Neural cell (in vitro differentiated cells): Measurements from ENCODE around the gene CNIH1. TPM values are rescaled to one million over a fixed set of nuclear protein-coding genes. Genes with fewer than 3 reads are reported as not detected.
"Not testable (repeated sequence)": the region's sequence is repeated elsewhere in the genome, so short reads cannot be mapped to it uniquely, and the experiment has no call there.

Experiments
- H2AFZ ChIP-seq: fragments of 200-600, 300-800 bp; sonication (generic), shearing (Covaris generic); 2 replicates; pipeline ENCODE4 v1.6.0; 2014; ENCODE audit warnings: low read depth, mild to moderate bottlenecking, antibody characterized with exemption, low read length, moderate library complexity
- H3F3A ChIP-seq: fragments of 200-600 bp; shearing (Covaris generic); 2 replicates; pipeline ENCODE4 v1.6.1; 2016; ENCODE audit warnings: mild to moderate bottlenecking, moderate library complexity, mixed read lengths, antibody characterized with exemption, low read length; ENCODE audit not compliant: insufficient read depth, poor library complexity, severe bottlenecking
- H3K27ac ChIP-seq: fragments of 200-600, 300-800 bp; sonication (generic), shearing (Covaris generic); 2 replicates; pipeline ENCODE4 v1.5.1; 2014; ENCODE audit warnings: mild to moderate bottlenecking, low read length, moderate library complexity
- H3K27me3 ChIP-seq: fragments of 300-800, 200-600 bp; sonication (generic), shearing (Covaris generic); 2 replicates; pipeline ENCODE4 v1.6.0; 2014; ENCODE audit warnings: mild to moderate bottlenecking, low read depth, low read length, moderate library complexity; ENCODE audit not compliant: insufficient read depth
- H3K36me3 ChIP-seq: fragments of 300-800, 200-600 bp; sonication (generic), shearing (Covaris generic); 2 replicates; pipeline ENCODE4 v1.5.1; 2014; ENCODE audit warnings: mild to moderate bottlenecking, antibody characterized with exemption, low read length, moderate library complexity; ENCODE audit not compliant: insufficient read depth
- H3K4me2 ChIP-seq: fragments of 300-800, 200-600 bp; sonication (generic), shearing (Covaris generic); 2 replicates; pipeline ENCODE4 v1.6.0; 2014; ENCODE audit warnings: mild to moderate bottlenecking, low read length
- H3K4me3 ChIP-seq: fragments of 300-800, 200-600 bp; sonication (generic), shearing (Covaris generic); 2 replicates; pipeline ENCODE4 v1.5.1; 2014; ENCODE audit warnings: mild to moderate bottlenecking, low read length, moderate library complexity
- H3K79me2 ChIP-seq: fragments of 200-600 bp; shearing (Covaris generic); replicated peaks from 2 replicates; pipeline ENCODE4 v1.6.0; 2014; ENCODE audit warnings: mild to moderate bottlenecking, low read length, moderate library complexity; ENCODE audit not compliant: insufficient read depth
- H3K9ac ChIP-seq: fragments of 300-800, 200-600 bp; sonication (generic), shearing (Covaris generic); 2 replicates; pipeline ENCODE4 v1.6.1; 2016; ENCODE audit warnings: mild to moderate bottlenecking, low read length, mixed read lengths
- H3K9me2 ChIP-seq: fragments of 200-600 bp; shearing (Covaris generic); 2 replicates; pipeline ENCODE4 v1.6.1; 2016; ENCODE audit warnings: mild to moderate bottlenecking, low read length, mixed read lengths; ENCODE audit not compliant: insufficient read depth
- H3K9me3 ChIP-seq: fragments of 200-600, 300-800 bp; sonication (generic), shearing (Covaris generic); 2 replicates; pipeline ENCODE4 v1.6.1; 2016; ENCODE audit warnings: mild to moderate bottlenecking, mixed run types, low read length, moderate library complexity, mixed read lengths
- H4K20me1 ChIP-seq: fragments of 200-600 bp; shearing (Covaris generic); 2 replicates; pipeline ENCODE4 v1.6.1; 2016; ENCODE audit warnings: mild to moderate bottlenecking, mixed run types; ENCODE audit not compliant: insufficient read depth
- EP300 ChIP-seq: fragments of 450-650 bp; conservative IDR thresholded peaks from 2 replicates; pipeline ENCODE4 v1.6.1; 2014; ENCODE audit warnings: antibody characterized with exemption, mild to moderate bottlenecking, moderate library complexity; ENCODE audit not compliant: poor library complexity, severe bottlenecking
- POLR2AphosphoS5 ChIP-seq: IDR thresholded peaks from 2 replicates; pipeline ENCODE4 v1.6.1; 2012
- REST ChIP-seq: IDR thresholded peaks from 2 replicates; pipeline ENCODE4 v1.6.1; 2012; ENCODE audit warnings: borderline replicate concordance
- SMC3 ChIP-seq: fragments of 450-650 bp; conservative IDR thresholded peaks from 2 replicates; pipeline ENCODE4 v1.6.1; 2014; ENCODE audit warnings: antibody characterized with exemption, mild to moderate bottlenecking, moderate library complexity; ENCODE audit not compliant: poor library complexity
- polyA plus RNA-seq: library from polyadenylated mRNA; depleted of rRNA; stranded (reverse); fragments of >200 nt; gene quantifications from 2 replicates; pipeline ENCODE4 v1.2.3, GENCODE V29; 2014
- TF ChIP-seq, protein P1 (sequence below): fragments of 450-650 bp; IDR thresholded peaks from 2 replicates; pipeline ENCODE4 v1.5.1; 2014; ENCODE audit warnings: antibody characterized with exemption, mild to moderate bottlenecking, moderate library complexity; ENCODE audit not compliant: poor library complexity, severe bottlenecking

Gene CNIH1
- polyA plus RNA-seq, 1 donor from 2014 or later = 125 TPM

DNA sequence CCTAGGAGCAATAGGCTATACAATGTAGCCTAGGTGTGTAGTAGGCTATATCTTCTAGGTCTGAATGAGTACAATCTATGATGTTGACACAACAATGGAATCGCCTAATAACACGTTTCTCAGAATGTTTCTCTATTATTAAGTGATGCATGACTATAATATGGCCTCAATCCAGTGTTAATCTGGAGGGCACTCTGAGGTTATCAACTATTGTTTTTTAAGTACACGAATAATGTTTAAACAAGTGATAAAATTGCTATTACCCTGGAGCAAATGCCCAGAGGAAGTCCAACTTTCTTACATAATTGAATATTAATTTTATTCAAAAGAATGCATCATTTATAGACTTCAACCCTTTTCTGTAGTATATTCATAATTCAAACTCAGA lies 16.4 kb upstream of the CNIH1 start:
- H3K27me3 ChIP-seq = no peaks in the 10 kb centered on the region
- no peaks in the 10 kb centered on the region for H3F3A ChIP-seq
- H3K36me3 ChIP-seq = no peaks in the 10 kb centered on the region
- no peaks in the 10 kb centered on the region for H3K9me3 ChIP-seq
- H3K4me2 ChIP-seq = no peak overlapping the region
- no peaks in the 10 kb centered on the region for H4K20me1 ChIP-seq
- no peak overlapping the region for H3K27ac ChIP-seq
- H3K79me2 ChIP-seq = no peaks in the 10 kb centered on the region
- H3K9ac ChIP-seq = no peak overlapping the region
- H3K9me2 ChIP-seq = no peaks in the 10 kb centered on the region
- TF ChIP-seq POLR2AphosphoS5 (no peak), EP300 (no peak), REST (no peak)
- no peak overlapping the region for H2AFZ ChIP-seq
- no peak overlapping the region for H3K4me3 ChIP-seq

DNA sequence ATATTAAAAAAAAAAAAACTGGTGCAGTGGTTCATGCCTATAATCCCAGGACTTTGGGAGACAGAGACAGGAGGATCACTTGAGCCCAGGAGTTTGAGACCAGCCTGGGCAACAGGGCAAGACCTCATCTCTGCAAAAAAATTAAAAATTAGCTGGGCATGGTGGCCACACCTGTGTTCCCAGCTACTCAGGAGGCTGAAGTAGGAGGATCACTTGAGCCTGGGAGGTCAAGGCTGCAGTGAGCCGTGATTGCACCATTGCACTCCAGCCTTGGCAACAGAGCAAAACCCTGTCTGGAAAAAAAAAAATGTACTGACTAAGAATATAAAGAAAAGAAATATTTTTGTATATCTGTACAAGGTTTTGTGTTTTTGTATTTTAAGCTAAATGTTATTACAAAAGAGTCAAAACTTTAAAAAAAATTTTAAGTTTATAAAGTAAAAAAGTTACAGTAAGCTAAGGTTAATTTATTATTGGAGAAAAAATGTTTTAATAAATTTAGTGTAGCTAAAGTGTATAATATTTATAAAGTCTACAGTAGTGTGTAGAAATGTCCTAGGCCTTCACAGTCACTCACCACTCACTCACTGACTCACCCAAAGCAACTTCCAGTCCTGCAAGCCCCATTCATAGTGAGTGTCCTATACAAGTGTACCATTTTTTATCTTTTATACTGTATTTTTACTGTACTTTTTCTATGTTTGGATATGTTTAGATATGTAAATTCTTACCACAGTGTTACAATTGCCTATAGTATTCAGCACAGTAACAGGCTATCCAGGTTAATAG lies 15.8 kb upstream of the CNIH1 start:
- not testable (repeated sequence) for H3K36me3 ChIP-seq, H3K9me3 ChIP-seq, H3K4me2 ChIP-seq, H3F3A ChIP-seq, H4K20me1 ChIP-seq, H3K4me3 ChIP-seq, H3K9me2 ChIP-seq, H3K9ac ChIP-seq, H2AFZ ChIP-seq, H3K27me3 ChIP-seq, H3K79me2 ChIP-seq, H3K27ac ChIP-seq

DNA sequence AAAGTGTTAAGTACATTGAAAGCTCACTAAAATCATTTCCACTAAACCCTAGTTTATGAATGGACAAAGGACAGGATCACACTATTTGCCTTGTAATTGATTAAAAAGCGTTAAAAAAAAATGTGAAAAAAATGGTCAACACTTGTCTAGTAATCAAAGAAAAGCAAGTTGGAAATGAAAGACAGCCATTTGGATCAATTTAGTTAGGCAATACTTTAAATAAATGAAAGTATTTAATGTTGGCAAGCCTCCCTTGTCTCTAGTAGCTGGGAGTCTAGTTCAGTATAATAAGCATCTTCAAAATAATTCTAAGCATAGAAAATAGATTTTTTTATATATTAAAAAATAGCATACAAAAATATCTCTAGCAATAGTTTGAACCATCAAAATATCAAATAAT lies 14.2 kb upstream of the CNIH1 start:
- Histone ChIP-seq H3K9me3 (no peaks in the 10 kb centered on the region), H3K4me3 (no peak overlapping the region), H3K4me2 (no peak overlapping the region), H3K9ac (no peak overlapping the region), H3K36me3 (no peaks in the 10 kb centered on the region), H3F3A (no peaks in the 10 kb centered on the region), H3K79me2 (no peaks in the 10 kb centered on the region), H3K27ac (no peak overlapping the region), H4K20me1 (no peaks in the 10 kb centered on the region), H2AFZ (no peak overlapping the region), H3K27me3 (no peaks in the 10 kb centered on the region), H3K9me2 (no peaks in the 10 kb centered on the region)
- TF ChIP-seq EP300 (no peak), POLR2AphosphoS5 (no peak), SMC3 (no peak), REST (no peak)
- TF ChIP-seq, protein P1, sequence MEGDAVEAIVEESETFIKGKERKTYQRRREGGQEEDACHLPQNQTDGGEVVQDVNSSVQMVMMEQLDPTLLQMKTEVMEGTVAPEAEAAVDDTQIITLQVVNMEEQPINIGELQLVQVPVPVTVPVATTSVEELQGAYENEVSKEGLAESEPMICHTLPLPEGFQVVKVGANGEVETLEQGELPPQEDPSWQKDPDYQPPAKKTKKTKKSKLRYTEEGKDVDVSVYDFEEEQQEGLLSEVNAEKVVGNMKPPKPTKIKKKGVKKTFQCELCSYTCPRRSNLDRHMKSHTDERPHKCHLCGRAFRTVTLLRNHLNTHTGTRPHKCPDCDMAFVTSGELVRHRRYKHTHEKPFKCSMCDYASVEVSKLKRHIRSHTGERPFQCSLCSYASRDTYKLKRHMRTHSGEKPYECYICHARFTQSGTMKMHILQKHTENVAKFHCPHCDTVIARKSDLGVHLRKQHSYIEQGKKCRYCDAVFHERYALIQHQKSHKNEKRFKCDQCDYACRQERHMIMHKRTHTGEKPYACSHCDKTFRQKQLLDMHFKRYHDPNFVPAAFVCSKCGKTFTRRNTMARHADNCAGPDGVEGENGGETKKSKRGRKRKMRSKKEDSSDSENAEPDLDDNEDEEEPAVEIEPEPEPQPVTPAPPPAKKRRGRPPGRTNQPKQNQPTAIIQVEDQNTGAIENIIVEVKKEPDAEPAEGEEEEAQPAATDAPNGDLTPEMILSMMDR = no peak

DNA sequence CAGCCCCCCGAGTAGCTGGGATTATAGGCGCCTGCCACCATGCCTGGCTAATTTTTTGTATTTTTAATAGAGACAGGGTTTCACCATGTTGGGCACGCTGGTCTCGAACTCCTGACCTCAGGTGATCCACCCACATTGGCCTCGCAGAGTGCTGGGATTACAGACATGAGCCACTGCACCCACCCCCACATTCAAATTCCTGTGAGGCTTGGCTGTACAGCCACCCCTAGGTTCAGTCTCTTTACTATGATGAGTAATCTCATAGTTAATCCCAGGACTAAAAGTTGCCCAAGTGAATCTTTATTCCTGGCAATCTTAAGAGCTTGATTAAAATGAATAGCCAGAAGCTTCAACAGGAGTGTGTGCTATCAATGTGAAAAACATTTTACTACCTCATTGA lies 12.8 kb upstream of the CNIH1 start:
- not testable (repeated sequence) for H3F3A ChIP-seq, H2AFZ ChIP-seq, H4K20me1 ChIP-seq, H3K79me2 ChIP-seq, H3K9me3 ChIP-seq, H3K9ac ChIP-seq, H3K36me3 ChIP-seq, H3K4me3 ChIP-seq, H3K27me3 ChIP-seq, H3K27ac ChIP-seq, H3K4me2 ChIP-seq, H3K9me2 ChIP-seq
